GM12891 (cell line): ENCODE measurements around the gene MMP24.
"Not testable (repeated sequence)": the region's sequence is repeated elsewhere in the genome, so short reads cannot be mapped to it uniquely, and the experiment has no call there.

Source experiments
- DNase-seq: peaks from one replicate; pipeline ENCODE4 v3.0.0; 2011; ENCODE audit warnings: low spot score; ENCODE audit not compliant: insufficient read length
- FAIRE-seq: peaks from 2 replicates; lab custom pipeline; 2011; peaks lifted over from hg19 to GRCh38; lab: Jason Lieb, UNC
- PAX5 ChIP-seq: IDR thresholded peaks from 2 replicates; pipeline ENCODE4 v1.6.1; 2011; ENCODE audit warnings: low read length, moderate library complexity, mild to moderate bottlenecking; ENCODE audit not compliant: insufficient read depth, severe bottlenecking
- POLR2A ChIP-seq: IDR thresholded peaks from 2 replicates; pipeline ENCODE4 v1.6.1; 2011; ENCODE audit warnings: low read depth, low read length, control low read depth
- POLR2AphosphoS5 ChIP-seq: IDR thresholded peaks from 2 replicates; pipeline ENCODE4 v1.6.1; 2011; ENCODE audit warnings: low read depth, low read length, control low read depth
- POU2F2 ChIP-seq: IDR thresholded peaks from 2 replicates; pipeline ENCODE4 v1.6.1; 2011; ENCODE audit warnings: low read depth, mild to moderate bottlenecking, control low read depth, low read length, moderate library complexity
- SPI1 ChIP-seq: IDR thresholded peaks from 2 replicates; pipeline ENCODE4 v1.6.1; 2011; ENCODE audit warnings: low read depth, low read length, control low read depth
- TAF1 ChIP-seq: IDR thresholded peaks from 2 replicates; pipeline ENCODE4 v1.6.1; 2011; ENCODE audit warnings: low read depth, low read length, control low read depth

MMP24 gene

GRCh38 chr20:35254448-35254999 lies 28.0 kb downstream of the MMP24 start:
- DNase-seq (no peak), FAIRE-seq (no peak)
- TF ChIP-seq PAX5 (no peak), POLR2A (no peak), SPI1 (no peak), POLR2AphosphoS5 (no peak), POU2F2 (no peak), TAF1 (no peak)

DNA sequence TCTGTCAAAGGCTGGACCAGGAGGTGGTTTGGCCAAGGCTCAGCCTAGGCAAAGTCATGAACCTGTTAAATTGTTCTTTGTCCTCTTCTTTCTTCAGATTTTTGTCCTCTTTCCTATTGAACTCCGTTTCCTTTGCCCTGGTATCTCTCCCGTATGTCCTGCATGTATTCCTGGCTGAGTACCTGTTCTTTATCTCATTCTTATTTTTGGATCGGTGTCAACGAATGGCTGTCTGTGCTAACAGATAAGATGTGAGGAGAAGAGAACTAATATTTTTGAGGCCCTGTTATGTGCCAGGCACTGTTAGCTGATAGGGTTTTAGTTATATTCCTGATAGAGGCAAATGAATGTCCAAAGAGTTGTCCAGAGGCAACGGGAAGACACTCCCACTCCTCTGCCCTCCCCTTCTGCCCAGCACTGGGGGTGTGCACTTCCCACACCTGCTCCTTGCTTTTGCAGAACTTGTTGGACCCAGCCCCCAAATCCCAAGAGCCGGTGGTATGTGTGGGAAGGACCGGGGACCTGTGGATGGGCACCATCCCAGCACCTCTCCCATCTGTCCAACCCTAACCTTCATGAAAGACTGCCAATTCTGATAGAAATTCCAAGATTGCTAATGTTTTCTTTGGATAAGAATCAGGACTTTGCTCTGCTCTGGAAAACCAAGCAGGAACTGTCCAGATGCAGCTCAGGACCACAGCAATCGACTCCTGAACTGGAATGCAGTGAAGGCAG lies 30.9 kb downstream of the MMP24 start:
- DNase-seq, result no peak
- FAIRE-seq, result no peak
- no peak for TF ChIP-seq POU2F2
- TF ChIP-seq PAX5, result no peak
- TF ChIP-seq SPI1, result no peak
- no peak for TF ChIP-seq TAF1
- no peak for TF ChIP-seq POLR2AphosphoS5

DNA sequence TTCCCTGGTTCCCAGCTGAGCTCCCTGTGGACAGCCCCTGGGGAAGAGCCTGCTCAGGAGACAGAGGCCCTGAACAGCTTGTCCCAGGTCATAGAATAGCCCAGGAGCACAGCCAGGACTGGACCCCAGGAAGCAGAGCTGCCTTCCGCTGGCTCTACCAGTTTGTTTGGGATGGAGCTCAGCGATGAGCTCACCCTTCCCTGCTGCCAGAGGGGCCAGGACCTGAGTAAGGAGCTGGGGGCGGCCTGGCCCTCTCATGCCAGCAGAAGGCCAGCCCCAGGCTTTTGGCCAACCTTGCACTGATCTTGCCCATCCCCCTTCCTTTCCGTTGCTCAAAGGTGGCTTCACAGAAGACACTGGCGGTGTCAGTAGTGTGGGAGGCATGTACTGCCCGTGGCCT lies 33.9 kb downstream of the MMP24 start:
- FAIRE-seq (no peak), DNase-seq (no peak)
- TF ChIP-seq TAF1 (no peak), SPI1 (no peak), PAX5 (no peak), POLR2A (no peak), POLR2AphosphoS5 (no peak), POU2F2 (no peak)

- DNase-seq, FAIRE-seq: not testable (repeated sequence)
Measured at GRCh38 chr20:35262321-35262720, 35.8 kb downstream of the MMP24 start.

DNA sequence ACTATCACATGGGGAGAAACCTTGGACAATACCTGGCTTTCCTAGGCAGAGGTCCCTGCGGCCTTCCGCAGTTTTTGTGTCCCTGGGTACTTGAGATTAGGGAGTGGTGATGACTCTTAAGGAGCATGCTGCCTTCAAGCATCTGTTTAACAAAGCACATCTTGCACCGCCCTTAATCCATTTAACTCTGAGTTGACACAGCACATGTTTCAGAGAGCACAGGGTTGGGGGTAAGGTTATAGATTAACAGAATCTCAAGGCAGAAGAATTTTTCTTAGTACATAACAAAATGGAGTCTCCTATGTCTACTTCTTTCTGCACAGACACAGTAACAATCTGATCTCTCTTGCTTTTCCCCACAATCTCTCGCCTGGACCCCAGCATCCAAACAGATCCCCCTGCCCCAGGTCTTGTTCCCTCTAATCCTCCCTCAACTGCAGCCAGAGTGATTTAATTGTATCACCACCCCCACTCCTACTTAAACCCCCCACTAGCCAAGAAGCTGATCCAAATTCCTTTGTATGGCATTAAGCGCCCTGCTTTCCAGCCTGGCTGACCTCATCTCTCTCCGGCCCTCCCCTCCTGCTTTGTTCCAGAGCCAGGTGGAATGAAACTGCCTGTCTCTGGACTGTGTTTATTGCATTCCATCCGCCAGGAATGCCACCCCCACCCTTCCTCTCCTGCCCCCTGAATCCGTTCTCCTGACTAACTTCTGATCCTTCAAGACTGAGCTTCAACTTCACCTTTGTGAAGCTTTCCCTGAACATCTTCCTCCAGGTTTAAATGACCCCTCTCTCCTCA lies 36.4 kb downstream of the MMP24 start:
- DNase-seq, FAIRE-seq: not testable (repeated sequence)

DNA sequence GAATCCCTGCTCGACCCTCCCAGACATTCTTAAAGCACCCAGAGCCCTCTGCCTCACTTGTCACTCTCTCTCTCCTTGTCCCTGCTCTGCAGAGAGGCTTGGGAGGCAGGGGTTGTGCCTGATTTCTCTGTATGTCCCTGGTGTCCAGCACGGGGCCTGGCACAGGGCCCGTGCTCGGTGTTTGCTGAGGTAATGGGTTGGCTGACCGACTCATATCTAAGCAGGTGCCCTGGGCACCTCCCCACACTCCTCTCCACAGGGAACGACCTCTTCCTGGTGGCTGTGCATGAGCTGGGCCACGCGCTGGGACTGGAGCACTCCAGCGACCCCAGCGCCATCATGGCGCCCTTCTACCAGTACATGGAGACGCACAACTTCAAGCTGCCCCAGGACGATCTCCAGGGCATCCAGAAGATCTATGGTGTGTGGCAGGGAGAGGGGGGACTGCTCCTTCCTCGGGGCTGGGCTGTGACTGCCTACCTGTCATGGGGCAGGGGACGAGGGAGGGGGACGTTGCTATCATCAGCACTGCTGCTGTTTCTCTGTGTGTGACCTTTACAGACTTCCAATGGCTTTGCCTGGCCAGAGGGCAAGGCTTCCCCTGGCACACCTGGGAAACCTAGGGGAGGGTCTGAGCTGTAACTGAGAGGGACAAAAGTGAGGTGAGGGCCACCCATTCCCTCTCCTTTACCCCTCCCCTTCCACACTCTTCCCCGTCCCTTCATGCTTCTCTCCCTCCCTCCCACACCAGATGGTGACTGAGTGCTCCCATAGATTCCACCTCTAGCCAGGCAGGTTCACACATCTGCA lies 37.2 kb downstream of the MMP24 start:
- no peak for DNase-seq
- TF ChIP-seq POU2F2 (no peak), TAF1 (no peak), SPI1 (no peak), POLR2A (no peak), PAX5 (no peak), POLR2AphosphoS5 (no peak)
- FAIRE-seq, result no peak

DNA sequence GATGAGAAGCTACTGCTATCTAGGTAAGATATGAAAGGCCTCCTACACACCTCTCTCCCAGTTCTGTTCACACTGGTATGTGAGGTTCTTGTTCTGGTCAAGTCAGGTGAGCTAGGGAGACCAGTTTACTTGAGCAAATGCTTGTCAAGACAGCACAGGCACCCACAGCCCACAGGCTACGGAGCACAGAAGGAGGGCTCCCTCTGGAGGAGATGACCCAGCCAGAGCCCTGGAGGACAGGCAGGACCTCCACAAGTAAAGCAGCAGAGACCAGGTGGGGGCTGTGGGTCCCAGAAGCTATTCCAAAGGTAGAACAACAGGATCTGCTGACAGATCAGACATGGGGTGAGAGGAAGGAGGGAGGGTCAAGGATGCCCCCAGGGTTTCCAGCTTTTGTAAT lies 38.3 kb downstream of the MMP24 start:
- no peak for TF ChIP-seq POU2F2
- TF ChIP-seq SPI1, result no peak
- FAIRE-seq, result no peak

GRCh38 chr20:35267092-35267491 lies 40.6 kb downstream of the MMP24 start:
- TF ChIP-seq POLR2A (no peak), TAF1 (no peak), POLR2AphosphoS5 (no peak), SPI1 (no peak), PAX5 (no peak), POU2F2 (no peak)
- FAIRE-seq (no peak), DNase-seq (no peak)

More for the DNA sequence above, 38.3 kb downstream of the MMP24 start:
- DNase-seq, result no peak

GRCh38 chr20:35269055-35269781 lies 42.7 kb downstream of the MMP24 start:
- DNase-seq (peak; percentile 71), FAIRE-seq (peak; percentile 76)
- no peak for TF ChIP-seq POLR2A
